Measurements from ENCODE around the gene SURF1. TPM values are rescaled to one million over a fixed set of nuclear protein-coding genes. Genes with fewer than 3 reads are reported as not detected.

The SURF1 gene
- total and polyA plus RNA-seq, 9 of the 15 experiments (the other 6 are each of a cell fraction or from before 2014, with no cell fraction given) = 16.1 to 31.3 (median 20.9) TPM

DNA sequence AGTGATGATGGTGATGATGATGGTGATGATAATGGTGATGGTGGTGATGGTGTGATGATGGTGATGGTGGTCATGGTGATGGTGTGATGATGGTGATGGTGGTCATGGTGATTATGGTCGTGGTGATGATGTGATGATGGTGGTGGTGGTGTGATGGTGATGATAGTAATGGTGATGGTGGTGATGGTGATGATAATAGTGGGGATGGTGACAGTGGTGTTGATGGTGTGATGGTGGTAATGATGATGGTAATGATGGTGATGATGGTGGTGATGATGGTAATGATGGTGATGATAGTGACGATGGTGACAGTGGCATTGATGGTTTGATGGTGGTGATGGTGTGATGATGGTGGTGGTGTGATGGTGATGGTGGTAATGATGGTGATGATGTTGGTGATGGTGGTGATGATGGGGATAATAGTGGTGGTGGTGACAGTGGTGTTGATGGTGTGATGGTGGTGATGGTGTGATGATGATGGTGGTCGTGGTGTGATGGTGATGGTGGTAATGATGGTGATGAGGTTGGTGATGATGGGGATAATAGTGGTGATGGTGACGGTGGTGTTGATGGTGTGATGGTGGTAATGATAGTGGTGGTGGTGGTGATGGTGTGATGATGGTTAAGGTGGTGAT is 26.3 kb upstream of the SURF1 start:
- in situ Hi-C loops (cut with MboI) = no loop called here
- POLR2A ChIA-PET = no interaction called here
- no peak overlapping the region for H2AFZ ChIP-seq (ENCODE audit: low read depth, low read length)
- peaks cover 11 to 22% of the 10 kb centered on the region in 2 experiments; a peak in 4 of 5 replicates for H3K4me1 ChIP-seq (replicated peaks in 1 of 2; ENCODE audit: control insufficient read depth in 2 of 2, insufficient read depth in 2 of 2, low read length in 2 of 2)
- no peak for FAIRE-seq
- H3K9me1 ChIP-seq (ENCODE audit: control insufficient read depth, insufficient read depth, low read length) = no peaks in the 10 kb centered on the region
- TF ChIP-seq TSC22D4 (tag; IDR thresholded peaks at IDR 0.05) = 0 out of 2 replicates have a peak, but pooled peaks have one; percentile 10
- TF ChIP-seq ILF3 (IDR thresholded peaks at IDR 0.05; ENCODE audit: borderline replicate concordance) = no peak
- TF ChIP-seq ZNF384 (IDR thresholded peaks at IDR 0.05; ENCODE audit: low read depth, low read length) = no peak
- TF ChIP-seq KDM1A (IDR thresholded peaks at IDR 0.05) = peak in 1 of 2 experiments; percentile 32; a peak in 1 of 4 replicates
- TF ChIP-seq EHMT2 (IDR thresholded peaks at IDR 0.05) = 0 out of 2 replicates have a peak, but pooled peaks have one; percentile 19
- TF ChIP-seq CSDE1 (IDR thresholded peaks at IDR 0.05) = 0 out of 4 replicates have a peak, but pooled peaks of 1 of the 2 experiments have one; percentile 12
- TF ChIP-seq PHF20 (IDR thresholded peaks at IDR 0.05; ENCODE audit: partially characterized antibody) = peak; percentile 24
- no peak overlapping the region for H3K27ac ChIP-seq (ENCODE audit: extremely low read depth, low read depth, low read length)
- no peak overlapping the region for H3K9ac ChIP-seq (ENCODE audit: insufficient read depth in 1 of 2, low read depth in 2 of 2, low read length in 2 of 2)
- peaks cover 5% of the 10 kb centered on the region for H3K9me3 ChIP-seq (replicated peaks; ENCODE audit: control insufficient read depth, insufficient read depth, low read depth, low read length)
- ATAC-seq = no peak
- peaks cover 3 to 23% of the 10 kb centered on the region in 2 experiments; a peak in 4 of 5 replicates for H3K27me3 ChIP-seq (ENCODE audit: control insufficient read depth in 2 of 2, insufficient read depth in 2 of 2, low read length in 2 of 2)
- intact Hi-C loops (cut with micrococcal nuclease) = no loop called here
- CTCF ChIA-PET (ENCODE audit: low intra/inter-chr PET ratio) = no interaction called here
- H4K20me1 ChIP-seq (replicated peaks; ENCODE audit: control insufficient read depth, insufficient read depth, low read length) = no peaks in the 10 kb centered on the region; the same call in 1 of the 2 replicates
- WGBS (ENCODE audit: insufficient coverage, low coverage, missing lambda C conversion rate) = 2% methylated on average over 4 of the region's 4 CpGs
- no peaks in the 10 kb centered on the region for H3K79me2 ChIP-seq (ENCODE audit: control insufficient read depth, insufficient read depth, low read length)
- no peaks in the 10 kb centered on the region for H3K36me3 ChIP-seq (ENCODE audit: control insufficient read depth, insufficient read depth, low read length)
- H3K4me2 ChIP-seq (ENCODE audit: insufficient read depth, low read length) = no peak overlapping the region
- no TSS peak for BruUV-seq (replicated peaks)
- H3K4me3 ChIP-seq = no peak overlapping the region
- no peak for DNase-seq (ENCODE audit: extremely low read depth in 1 of 4, low spot score in 3 of 4)
